ENCODE data around the gene IL25. TPM values are rescaled to one million over a fixed set of nuclear protein-coding genes. Genes with fewer than 3 reads are reported as not detected.

The IL25 gene
- total RNA-seq, 6 donors from 2014 or later = not detected

- DNase-seq = peak in 1 of 2 donors; percentile 90
- 0 to 1% methylated on average over 14 to 34 of the region's 74 CpGs for WGBS, 2 donors
- ATAC-seq (ENCODE audit: low FRiP score in 2 of 2) = peak in 1 of 2 donors; percentile 78
- Histone ChIP-seq H3K9me3 (no peaks in the 10 kb centered on the region), H3K27me3 (peaks cover 0 to 13% (median 6%) of the 10 kb centered on the region in 4 donors), H3K4me3 (peak within 1 kb of the TSS; percentile 35 to 59 (median 53)), H3K27ac (peak within 1 kb of the TSS; percentile 83 to 92 (median 87)), H3K4me1 (peaks cover 2 to 22% (median 11%) of the 10 kb centered on the region in 4 donors), H3K36me3 (no peaks in the 10 kb centered on the region)
- TF ChIP-seq POLR2A (IDR thresholded peaks at IDR 0.05) (peak in 1 of 4 donors; percentile 41), POLR2AphosphoS5 (IDR thresholded peaks at IDR 0.05) (no peak)
Observed at GRCh38 chr14:23365036-23365731, 7.4 kb upstream of the IL25 start, which contains the start of gene EFS. Gene EFS, minus strand, starts transcription at chr14:23365172. Its CDS starts 147 bp downstream, at chr14:23365025.

- Histone ChIP-seq H3K27me3 (peaks cover 0 to 13% (median 6%) of the 10 kb centered on the region in 4 donors), H3K27ac (peak overlapping the region; percentile 83 to 92 (median 87)), H3K36me3 (no peaks in the 10 kb centered on the region), H3K4me1 (peaks cover 2 to 22% (median 11%) of the 10 kb centered on the region in 4 donors), H3K4me3 (peak overlapping the region; percentile 35 to 59 (median 53)), H3K9me3 (no peaks in the 10 kb centered on the region)
- TF ChIP-seq CTCF (IDR thresholded peaks at IDR 0.05) (no peak), POLR2AphosphoS5 (IDR thresholded peaks at IDR 0.05) (peak; percentile 46 to 83), POLR2A (IDR thresholded peaks at IDR 0.05) (peak in 2 of 4 donors; percentile 31 to 65), EP300 (IDR thresholded peaks at IDR 0.05) (no peak)
- ATAC-seq (ENCODE audit: low FRiP score in 2 of 2) (peak; percentile 71 to 77), DNase-seq (peak; percentile 35 to 85)
- WGBS, 2 donors = 7 to 20% methylated on average over 5 to 17 of the region's 51 CpGs
Observed at GRCh38 chr14:23365732-23366425, 6.7 kb upstream of the IL25 start.

- H3K4me1 ChIP-seq = peaks cover 2 to 22% (median 11%) of the 10 kb centered on the region in 4 donors
- H3K27ac ChIP-seq = peak overlapping the region; percentile 83 to 92 (median 87)
- ATAC-seq (ENCODE audit: low FRiP score in 2 of 2) (peak; percentile 56 to 62), DNase-seq (peak; percentile 59 to 92)
- peaks cover 0 to 13% (median 6%) of the 10 kb centered on the region in 4 donors for H3K27me3 ChIP-seq
- no peak for TF ChIP-seq CTCF (IDR thresholded peaks at IDR 0.05)
- no peak for TF ChIP-seq EP300 (IDR thresholded peaks at IDR 0.05)
- TF ChIP-seq POLR2AphosphoS5 (IDR thresholded peaks at IDR 0.05) = no peak
- no peak for TF ChIP-seq POLR2A (IDR thresholded peaks at IDR 0.05)
- no peaks in the 10 kb centered on the region for H3K9me3 ChIP-seq
- peak overlapping the region in 3 of 4 donors; percentile 50 to 59 (median 56) for H3K4me3 ChIP-seq
- no peaks in the 10 kb centered on the region for H3K36me3 ChIP-seq
- 35 to 46% methylated on average over 15 to 34 of the region's 34 CpGs for WGBS, 2 donors
Observed at GRCh38 chr14:23366426-23366921, 6.1 kb upstream of the IL25 start.

DNA sequence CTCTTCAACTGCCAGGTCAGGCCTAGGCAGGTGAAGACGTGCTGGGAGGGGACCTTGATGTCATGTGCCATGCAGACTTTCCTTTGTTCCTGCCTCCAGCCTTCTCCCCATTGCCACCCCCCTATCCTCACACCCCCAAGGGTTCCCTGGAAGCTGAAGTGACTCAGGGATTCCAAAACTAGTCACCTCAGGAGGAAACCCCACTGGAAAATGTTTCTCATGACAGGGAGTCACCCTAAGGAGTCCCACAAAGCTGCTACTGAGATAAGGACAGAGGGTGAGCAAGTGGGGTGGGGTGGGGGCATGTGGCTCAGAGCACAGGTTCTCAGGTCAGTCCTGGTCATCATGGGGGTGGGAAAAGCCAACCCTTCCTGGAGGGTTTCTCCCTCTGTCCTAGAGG lies 2.4 kb upstream of the IL25 start:
- H3K4me1 ChIP-seq = peaks cover 0 to 9% (median 4%) of the 10 kb centered on the region in 4 donors
- H3K27ac ChIP-seq = no peak overlapping the region
- no peak for DNase-seq
- no peak for ATAC-seq (ENCODE audit: low FRiP score in 2 of 2)
- H3K9me3 ChIP-seq = no peaks in the 10 kb centered on the region
- peaks cover 0 to 9% (median 2%) of the 10 kb centered on the region in 4 donors for H3K27me3 ChIP-seq
- H3K36me3 ChIP-seq = no peaks in the 10 kb centered on the region
- H3K4me3 ChIP-seq = no peak overlapping the region
- 38 to 60% methylated on average over 1 of the region's 1 CpG for WGBS, 2 donors
- TF ChIP-seq POLR2AphosphoS5 (IDR thresholded peaks at IDR 0.05) (no peak), CTCF (IDR thresholded peaks at IDR 0.05) (no peak), POLR2A (IDR thresholded peaks at IDR 0.05) (no peak), EP300 (IDR thresholded peaks at IDR 0.05) (no peak)

DNA sequence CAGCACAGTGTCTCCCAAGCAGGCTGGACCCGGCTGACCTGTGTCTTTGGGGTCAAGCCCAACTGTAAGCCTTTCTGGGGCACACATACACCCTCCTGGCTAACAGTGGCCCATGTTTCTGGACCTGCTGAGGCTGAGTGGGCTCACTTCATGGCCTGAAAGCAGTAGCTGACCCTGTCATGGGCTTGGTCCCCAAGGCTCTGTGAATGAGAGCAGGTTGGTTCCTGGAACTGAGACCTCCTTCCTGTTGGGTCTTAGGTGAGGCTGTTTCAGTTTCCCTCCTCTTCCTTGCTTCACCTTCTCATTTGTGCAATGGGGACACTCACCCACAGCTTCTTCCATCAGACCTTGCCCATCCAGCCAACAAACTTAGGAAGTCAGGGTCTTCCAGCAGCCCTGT lies 744 bp upstream of the IL25 start:
- ATAC-seq (ENCODE audit: low FRiP score in 2 of 2) (no peak), DNase-seq (no peak)
- Histone ChIP-seq H3K27ac (no peak overlapping the region), H3K27me3 (no peaks in the 10 kb centered on the region), H3K9me3 (no peaks in the 10 kb centered on the region), H3K4me1 (no peaks in the 10 kb centered on the region), H3K36me3 (no peaks in the 10 kb centered on the region), H3K4me3 (no peak overlapping the region)
- WGBS, 2 donors = 100% methylated on average over 1 of the region's 1 CpG; no CpG with 5 or more reads in 1 of the 2 donors
- TF ChIP-seq POLR2A (IDR thresholded peaks at IDR 0.05) (no peak), EP300 (IDR thresholded peaks at IDR 0.05) (no peak), CTCF (IDR thresholded peaks at IDR 0.05) (no peak), POLR2AphosphoS5 (IDR thresholded peaks at IDR 0.05) (no peak)

Data from upper lobe of left lung (tissue), 6 donors.